Dedifferentiated amniotic fluid mesenchymal stem cell (primary cell): ENCODE results near the gene ATOSB.

Source experiments
- DNase-seq: peaks from one replicate; pipeline ENCODE4 v3.0.0-alpha.2; 2016; ENCODE audit errors: extremely low spot score

The ATOSB gene

GRCh38 chr9:35112257-35113020, 3.2 kb downstream of the ATOSB start:
- DNase-seq = peak; percentile 56

- DNase-seq = peak; percentile 98
Observed at GRCh38 chr9:35111001-35111933, 4.4 kb downstream of the ATOSB start.

GRCh38 chr9:35110327-35110761, 5.3 kb downstream of the ATOSB start:
- DNase-seq = no peak

- no peak for DNase-seq
Observed at GRCh38 chr9:35108946-35109575, 6.6 kb downstream of the ATOSB start.

- no peak for DNase-seq
Observed at GRCh38 chr9:35108461-35108860, 7.2 kb downstream of the ATOSB start.

- DNase-seq = no peak
Observed at GRCh38 chr9:35107297-35108290, 8.1 kb downstream of the ATOSB start.

- DNase-seq = no peak
Observed at GRCh38 chr9:35106343-35106730, 9.3 kb downstream of the ATOSB start.

GRCh38 chr9:35105571-35106342, 9.9 kb downstream of the ATOSB start:
- DNase-seq = no peak

- no peak for DNase-seq
Observed at GRCh38 chr9:35105126-35105525, 10.5 kb downstream of the ATOSB start.

GRCh38 chr9:35104586-35104985, 11.1 kb downstream of the ATOSB start:
- DNase-seq = no peak

- no peak for DNase-seq
Observed at GRCh38 chr9:35103660-35104191, 11.9 kb downstream of the ATOSB start.

GRCh38 chr9:35102769-35103659, 12.6 kb downstream of the ATOSB start, which contains the start of gene STOML2:
Gene STOML2, minus strand, starts transcription at chr9:35103131. Its CDS starts 37 bp downstream, at chr9:35103094.
- peak; percentile 97 for DNase-seq

- no peak for DNase-seq
Observed at GRCh38 chr9:35102465-35102768, 13.2 kb downstream of the ATOSB start.

GRCh38 chr9:35097573-35097972, 18.1 kb downstream of the ATOSB start:
- DNase-seq = no peak

- peak; percentile 76 for DNase-seq
Observed at GRCh38 chr9:35096035-35096849, 19.4 kb downstream of the ATOSB start, which contains the start of gene PIGO. Gene PIGO, minus strand, starts transcription at chr9:35096591. Its CDS starts 1,026 bp downstream, at chr9:35095565.

- DNase-seq = no peak
Observed at GRCh38 chr9:35091536-35091935, 24.1 kb downstream of the ATOSB start.

- DNase-seq = no peak
Observed at GRCh38 chr9:35089434-35089833, 26.2 kb downstream of the ATOSB start.

GRCh38 chr9:35085078-35085477, 30.6 kb downstream of the ATOSB start:
- no peak for DNase-seq
